ENCODE measurements around the gene CEP57L1. TPM values are rescaled to one million over a fixed set of nuclear protein-coding genes. Genes with fewer than 3 reads are reported as not detected.

Gene CEP57L1
- total and polyA plus RNA-seq, 2 experiments from 2014 or later = 17.1 to 20.2 TPM

DNA sequence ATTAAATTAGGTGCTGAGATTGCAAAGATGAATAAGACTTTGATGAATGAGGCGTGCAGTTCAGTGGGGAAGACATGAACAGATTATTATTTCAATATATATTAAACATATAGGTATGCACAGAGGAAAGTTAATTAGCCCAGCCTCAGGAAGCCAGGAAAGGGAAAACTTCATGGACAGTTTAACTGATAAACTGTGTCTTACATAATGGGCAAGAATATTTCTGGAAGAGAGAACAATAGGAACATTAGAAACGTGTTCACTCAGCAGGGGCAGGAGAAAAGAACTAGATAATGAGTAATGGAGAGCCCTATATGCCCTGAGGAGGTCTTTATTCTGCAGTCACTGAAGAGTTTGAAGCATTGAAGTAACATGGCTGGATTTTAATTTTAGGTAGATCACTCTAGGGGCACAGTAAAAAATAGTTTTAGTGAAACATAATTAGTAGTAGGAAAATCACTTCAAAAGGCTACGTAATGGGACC is 23.6 kb downstream of the CEP57L1 start:
- Histone ChIP-seq H3K27me3 (ENCODE audit: insufficient read depth) (no peaks in the 10 kb centered on the region), H3K27ac (ENCODE audit: low read depth) (no peak overlapping the region), H3F3A (replicated peaks; ENCODE audit: low read depth) (no peaks in the 10 kb centered on the region), H3K4me1 (ENCODE audit: insufficient read depth) (no peaks in the 10 kb centered on the region), H2AFZ (no peak overlapping the region), H3K79me2 (replicated peaks; ENCODE audit: insufficient read depth) (no peaks in the 10 kb centered on the region), H4K20me1 (replicated peaks; ENCODE audit: insufficient read depth) (no peaks in the 10 kb centered on the region), H3K4me2 (no peak overlapping the region), H3K4me3 (no peak overlapping the region), H3K9me2 (ENCODE audit: insufficient read depth) (no peaks in the 10 kb centered on the region), H3K36me3 (ENCODE audit: insufficient read depth) (no peaks in the 10 kb centered on the region)
- Mint-ChIP-seq H3K4me3 (no peak overlapping the region), H3K27me3 (ENCODE audit: insufficient read depth, low read depth, poor library complexity) (peaks cover 1% of the 10 kb centered on the region), H3K36me3 (ENCODE audit: low read depth) (no peaks in the 10 kb centered on the region), H3K27ac (no peak overlapping the region), H3K9me3 (no peaks in the 10 kb centered on the region), H3K4me1 (no peaks in the 10 kb centered on the region)
- no peak for ATAC-seq
- TF ChIP-seq, protein P1, sequence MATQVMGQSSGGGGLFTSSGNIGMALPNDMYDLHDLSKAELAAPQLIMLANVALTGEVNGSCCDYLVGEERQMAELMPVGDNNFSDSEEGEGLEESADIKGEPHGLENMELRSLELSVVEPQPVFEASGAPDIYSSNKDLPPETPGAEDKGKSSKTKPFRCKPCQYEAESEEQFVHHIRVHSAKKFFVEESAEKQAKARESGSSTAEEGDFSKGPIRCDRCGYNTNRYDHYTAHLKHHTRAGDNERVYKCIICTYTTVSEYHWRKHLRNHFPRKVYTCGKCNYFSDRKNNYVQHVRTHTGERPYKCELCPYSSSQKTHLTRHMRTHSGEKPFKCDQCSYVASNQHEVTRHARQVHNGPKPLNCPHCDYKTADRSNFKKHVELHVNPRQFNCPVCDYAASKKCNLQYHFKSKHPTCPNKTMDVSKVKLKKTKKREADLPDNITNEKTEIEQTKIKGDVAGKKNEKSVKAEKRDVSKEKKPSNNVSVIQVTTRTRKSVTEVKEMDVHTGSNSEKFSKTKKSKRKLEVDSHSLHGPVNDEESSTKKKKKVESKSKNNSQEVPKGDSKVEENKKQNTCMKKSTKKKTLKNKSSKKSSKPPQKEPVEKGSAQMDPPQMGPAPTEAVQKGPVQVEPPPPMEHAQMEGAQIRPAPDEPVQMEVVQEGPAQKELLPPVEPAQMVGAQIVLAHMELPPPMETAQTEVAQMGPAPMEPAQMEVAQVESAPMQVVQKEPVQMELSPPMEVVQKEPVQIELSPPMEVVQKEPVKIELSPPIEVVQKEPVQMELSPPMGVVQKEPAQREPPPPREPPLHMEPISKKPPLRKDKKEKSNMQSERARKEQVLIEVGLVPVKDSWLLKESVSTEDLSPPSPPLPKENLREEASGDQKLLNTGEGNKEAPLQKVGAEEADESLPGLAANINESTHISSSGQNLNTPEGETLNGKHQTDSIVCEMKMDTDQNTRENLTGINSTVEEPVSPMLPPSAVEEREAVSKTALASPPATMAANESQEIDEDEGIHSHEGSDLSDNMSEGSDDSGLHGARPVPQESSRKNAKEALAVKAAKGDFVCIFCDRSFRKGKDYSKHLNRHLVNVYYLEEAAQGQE (IDR thresholded peaks at IDR 0.05; ENCODE audit: unreplicated experiment) = no peak
- TF ChIP-seq JUNB (IDR thresholded peaks at IDR 0.05; ENCODE audit: unreplicated experiment) = no peak
- no peak for TF ChIP-seq ZNF114 (CRISPR knock-in tag; IDR thresholded peaks at IDR 0.05)
- no peak for TF ChIP-seq STAT1 (IDR thresholded peaks at IDR 0.05; ENCODE audit: unreplicated experiment)
- TF ChIP-seq POLR2AphosphoS5 (IDR thresholded peaks at IDR 0.05; ENCODE audit: low read depth) = no peak
- no peak for TF ChIP-seq EZH2 (IDR thresholded peaks at IDR 0.05; ENCODE audit: low read depth, unreplicated experiment)
- no peak for TF ChIP-seq EZH2phosphoT487 (IDR thresholded peaks at IDR 0.05; ENCODE audit: unreplicated experiment)
- TF ChIP-seq NANOG (IDR thresholded peaks at IDR 0.05; ENCODE audit: borderline replicate concordance) = no peak
- no peak for TF ChIP-seq CREB1 (CRISPR knock-in tag; IDR thresholded peaks at IDR 0.05; ENCODE audit: low read depth)
- TF ChIP-seq, protein P2, sequence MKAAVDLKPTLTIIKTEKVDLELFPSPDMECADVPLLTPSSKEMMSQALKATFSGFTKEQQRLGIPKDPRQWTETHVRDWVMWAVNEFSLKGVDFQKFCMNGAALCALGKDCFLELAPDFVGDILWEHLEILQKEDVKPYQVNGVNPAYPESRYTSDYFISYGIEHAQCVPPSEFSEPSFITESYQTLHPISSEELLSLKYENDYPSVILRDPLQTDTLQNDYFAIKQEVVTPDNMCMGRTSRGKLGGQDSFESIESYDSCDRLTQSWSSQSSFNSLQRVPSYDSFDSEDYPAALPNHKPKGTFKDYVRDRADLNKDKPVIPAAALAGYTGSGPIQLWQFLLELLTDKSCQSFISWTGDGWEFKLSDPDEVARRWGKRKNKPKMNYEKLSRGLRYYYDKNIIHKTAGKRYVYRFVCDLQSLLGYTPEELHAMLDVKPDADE (IDR thresholded peaks at IDR 0.05) = no peak
- TF ChIP-seq, protein P3, sequence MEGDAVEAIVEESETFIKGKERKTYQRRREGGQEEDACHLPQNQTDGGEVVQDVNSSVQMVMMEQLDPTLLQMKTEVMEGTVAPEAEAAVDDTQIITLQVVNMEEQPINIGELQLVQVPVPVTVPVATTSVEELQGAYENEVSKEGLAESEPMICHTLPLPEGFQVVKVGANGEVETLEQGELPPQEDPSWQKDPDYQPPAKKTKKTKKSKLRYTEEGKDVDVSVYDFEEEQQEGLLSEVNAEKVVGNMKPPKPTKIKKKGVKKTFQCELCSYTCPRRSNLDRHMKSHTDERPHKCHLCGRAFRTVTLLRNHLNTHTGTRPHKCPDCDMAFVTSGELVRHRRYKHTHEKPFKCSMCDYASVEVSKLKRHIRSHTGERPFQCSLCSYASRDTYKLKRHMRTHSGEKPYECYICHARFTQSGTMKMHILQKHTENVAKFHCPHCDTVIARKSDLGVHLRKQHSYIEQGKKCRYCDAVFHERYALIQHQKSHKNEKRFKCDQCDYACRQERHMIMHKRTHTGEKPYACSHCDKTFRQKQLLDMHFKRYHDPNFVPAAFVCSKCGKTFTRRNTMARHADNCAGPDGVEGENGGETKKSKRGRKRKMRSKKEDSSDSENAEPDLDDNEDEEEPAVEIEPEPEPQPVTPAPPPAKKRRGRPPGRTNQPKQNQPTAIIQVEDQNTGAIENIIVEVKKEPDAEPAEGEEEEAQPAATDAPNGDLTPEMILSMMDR (conservative IDR thresholded peaks at IDR 0.05; ENCODE audit: low read depth in 2 of 2) = no peak
- TF ChIP-seq ZNF331 (CRISPR knock-in tag; IDR thresholded peaks at IDR 0.05; ENCODE audit: low read depth) = no peak
- TF ChIP-seq, protein P4, sequence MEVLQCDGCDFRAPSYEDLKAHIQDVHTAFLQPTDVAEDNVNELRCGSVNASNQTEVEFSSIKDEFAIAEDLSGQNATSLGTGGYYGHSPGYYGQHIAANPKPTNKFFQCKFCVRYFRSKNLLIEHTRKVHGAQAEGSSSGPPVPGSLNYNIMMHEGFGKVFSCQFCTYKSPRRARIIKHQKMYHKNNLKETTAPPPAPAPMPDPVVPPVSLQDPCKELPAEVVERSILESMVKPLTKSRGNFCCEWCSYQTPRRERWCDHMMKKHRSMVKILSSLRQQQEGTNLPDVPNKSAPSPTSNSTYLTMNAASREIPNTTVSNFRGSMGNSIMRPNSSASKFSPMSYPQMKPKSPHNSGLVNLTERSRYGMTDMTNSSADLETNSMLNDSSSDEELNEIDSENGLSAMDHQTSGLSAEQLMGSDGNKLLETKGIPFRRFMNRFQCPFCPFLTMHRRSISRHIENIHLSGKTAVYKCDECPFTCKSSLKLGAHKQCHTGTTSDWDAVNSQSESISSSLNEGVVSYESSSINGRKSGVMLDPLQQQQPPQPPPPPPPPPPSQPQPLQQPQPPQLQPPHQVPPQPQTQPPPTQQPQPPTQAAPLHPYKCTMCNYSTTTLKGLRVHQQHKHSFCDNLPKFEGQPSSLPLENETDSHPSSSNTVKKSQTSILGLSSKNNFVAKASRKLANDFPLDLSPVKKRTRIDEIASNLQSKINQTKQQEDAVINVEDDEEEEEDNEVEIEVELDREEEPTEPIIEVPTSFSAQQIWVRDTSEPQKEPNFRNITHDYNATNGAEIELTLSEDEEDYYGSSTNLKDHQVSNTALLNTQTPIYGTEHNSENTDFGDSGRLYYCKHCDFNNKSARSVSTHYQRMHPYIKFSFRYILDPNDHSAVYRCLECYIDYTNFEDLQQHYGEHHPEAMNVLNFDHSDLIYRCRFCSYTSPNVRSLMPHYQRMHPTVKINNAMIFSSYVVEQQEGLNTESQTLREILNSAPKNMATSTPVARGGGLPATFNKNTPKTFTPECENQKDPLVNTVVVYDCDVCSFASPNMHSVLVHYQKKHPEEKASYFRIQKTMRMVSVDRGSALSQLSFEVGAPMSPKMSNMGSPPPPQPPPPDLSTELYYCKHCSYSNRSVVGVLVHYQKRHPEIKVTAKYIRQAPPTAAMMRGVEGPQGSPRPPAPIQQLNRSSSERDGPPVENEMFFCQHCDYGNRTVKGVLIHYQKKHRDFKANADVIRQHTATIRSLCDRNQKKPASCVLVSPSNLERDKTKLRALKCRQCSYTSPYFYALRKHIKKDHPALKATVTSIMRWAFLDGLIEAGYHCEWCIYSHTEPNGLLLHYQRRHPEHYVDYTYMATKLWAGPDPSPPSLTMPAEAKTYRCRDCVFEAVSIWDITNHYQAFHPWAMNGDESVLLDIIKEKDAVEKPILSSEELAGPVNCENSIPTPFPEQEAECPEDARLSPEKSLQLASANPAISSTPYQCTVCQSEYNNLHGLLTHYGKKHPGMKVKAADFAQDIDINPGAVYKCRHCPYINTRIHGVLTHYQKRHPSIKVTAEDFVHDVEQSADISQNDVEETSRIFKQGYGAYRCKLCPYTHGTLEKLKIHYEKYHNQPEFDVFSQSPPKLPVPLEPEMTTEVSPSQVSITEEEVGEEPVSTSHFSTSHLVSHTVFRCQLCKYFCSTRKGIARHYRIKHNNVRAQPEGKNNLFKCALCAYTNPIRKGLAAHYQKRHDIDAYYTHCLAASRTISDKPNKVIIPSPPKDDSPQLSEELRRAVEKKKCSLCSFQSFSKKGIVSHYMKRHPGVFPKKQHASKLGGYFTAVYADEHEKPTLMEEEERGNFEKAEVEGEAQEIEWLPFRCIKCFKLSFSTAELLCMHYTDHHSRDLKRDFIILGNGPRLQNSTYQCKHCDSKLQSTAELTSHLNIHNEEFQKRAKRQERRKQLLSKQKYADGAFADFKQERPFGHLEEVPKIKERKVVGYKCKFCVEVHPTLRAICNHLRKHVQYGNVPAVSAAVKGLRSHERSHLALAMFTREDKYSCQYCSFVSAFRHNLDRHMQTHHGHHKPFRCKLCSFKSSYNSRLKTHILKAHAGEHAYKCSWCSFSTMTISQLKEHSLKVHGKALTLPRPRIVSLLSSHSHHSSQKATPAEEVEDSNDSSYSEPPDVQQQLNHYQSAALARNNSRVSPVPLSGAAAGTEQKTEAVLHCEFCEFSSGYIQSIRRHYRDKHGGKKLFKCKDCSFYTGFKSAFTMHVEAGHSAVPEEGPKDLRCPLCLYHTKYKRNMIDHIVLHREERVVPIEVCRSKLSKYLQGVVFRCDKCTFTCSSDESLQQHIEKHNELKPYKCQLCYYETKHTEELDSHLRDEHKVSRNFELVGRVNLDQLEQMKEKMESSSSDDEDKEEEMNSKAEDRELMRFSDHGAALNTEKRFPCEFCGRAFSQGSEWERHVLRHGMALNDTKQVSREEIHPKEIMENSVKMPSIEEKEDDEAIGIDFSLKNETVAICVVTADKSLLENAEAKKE (CRISPR knock-in tag; IDR thresholded peaks at IDR 0.05) = no peak
- no peak for DNase-seq (ENCODE audit: low spot score)

All from GM23338 (cell line).